HEK293 (cell line): ENCODE data around the gene TBC1D22A.

ENCODE experiments used
- OSR2 ChIP-seq: fragments of 450-650 bp; formaldehyde crosslinking; IDR thresholded peaks from 2 replicates; pipeline ENCODE4 v1.5.1; 2016; ENCODE audit warnings: missing biosample characterization, missing genetic modification characterization
- YY1 ChIP-seq: fragments of 450-650 bp; formaldehyde crosslinking; IDR thresholded peaks from 2 replicates; pipeline ENCODE4 v1.5.1; 2018; ENCODE audit warnings: missing biosample characterization, missing genetic modification characterization
- ZFP37 ChIP-seq: fragments of 450-650 bp; formaldehyde crosslinking; IDR thresholded peaks from 2 replicates; pipeline ENCODE4 v1.5.1; 2016; ENCODE audit warnings: missing biosample characterization, missing genetic modification characterization
- ZNF184 ChIP-seq: fragments of 450-650 bp; IDR thresholded peaks from 2 replicates; pipeline ENCODE4 v1.5.1; 2018; ENCODE audit warnings: missing biosample characterization, mild to moderate bottlenecking, missing genetic modification characterization
- ZNF324 ChIP-seq: fragments of 450-650 bp; formaldehyde crosslinking; IDR thresholded peaks from 2 replicates; pipeline ENCODE4 v1.5.1; 2016; ENCODE audit warnings: missing biosample characterization, missing genetic modification characterization
- ZSCAN16 ChIP-seq: fragments of 450-650 bp; formaldehyde crosslinking; IDR thresholded peaks from 2 replicates; pipeline ENCODE4 v1.5.1; 2016; ENCODE audit warnings: missing biosample characterization, missing genetic modification characterization
- TF ChIP-seq, protein P1 (sequence below): fragments of 450-650 bp; formaldehyde crosslinking; IDR thresholded peaks from 2 replicates; pipeline ENCODE4 v1.5.1; 2016; ENCODE audit warnings: missing biosample characterization, missing genetic modification characterization
- TF ChIP-seq, protein P2 (sequence below): fragments of 450-650 bp; formaldehyde crosslinking; IDR thresholded peaks from 2 replicates; pipeline ENCODE4 v1.5.1; 2016; ENCODE audit warnings: missing biosample characterization, missing genetic modification characterization

DNA sequence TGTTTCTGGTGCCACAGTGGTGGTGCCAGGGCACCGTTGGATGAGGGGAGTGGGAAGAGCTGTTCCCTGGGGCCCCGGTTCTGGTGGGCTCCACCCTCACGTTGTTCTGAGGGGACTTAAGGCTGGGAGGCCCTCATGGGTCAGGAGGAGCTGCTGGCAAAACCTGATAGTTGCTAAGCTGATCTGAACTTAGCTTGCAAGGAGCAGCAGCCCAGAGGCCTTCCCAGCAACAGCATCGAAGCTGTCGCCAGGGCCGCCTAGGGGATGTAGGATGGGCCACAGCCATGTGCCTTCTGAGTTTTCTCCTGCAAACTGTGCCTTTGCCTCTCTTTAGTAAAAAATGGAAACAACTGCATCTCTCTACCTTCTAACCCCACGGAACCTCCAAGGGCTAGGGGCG, 240.2 kb downstream of the TBC1D22A start:
- TF ChIP-seq OSR2 (tag by site-specific recombination) = no peak
- TF ChIP-seq YY1 (tag by site-specific recombination) = no peak
- TF ChIP-seq, protein P1, sequence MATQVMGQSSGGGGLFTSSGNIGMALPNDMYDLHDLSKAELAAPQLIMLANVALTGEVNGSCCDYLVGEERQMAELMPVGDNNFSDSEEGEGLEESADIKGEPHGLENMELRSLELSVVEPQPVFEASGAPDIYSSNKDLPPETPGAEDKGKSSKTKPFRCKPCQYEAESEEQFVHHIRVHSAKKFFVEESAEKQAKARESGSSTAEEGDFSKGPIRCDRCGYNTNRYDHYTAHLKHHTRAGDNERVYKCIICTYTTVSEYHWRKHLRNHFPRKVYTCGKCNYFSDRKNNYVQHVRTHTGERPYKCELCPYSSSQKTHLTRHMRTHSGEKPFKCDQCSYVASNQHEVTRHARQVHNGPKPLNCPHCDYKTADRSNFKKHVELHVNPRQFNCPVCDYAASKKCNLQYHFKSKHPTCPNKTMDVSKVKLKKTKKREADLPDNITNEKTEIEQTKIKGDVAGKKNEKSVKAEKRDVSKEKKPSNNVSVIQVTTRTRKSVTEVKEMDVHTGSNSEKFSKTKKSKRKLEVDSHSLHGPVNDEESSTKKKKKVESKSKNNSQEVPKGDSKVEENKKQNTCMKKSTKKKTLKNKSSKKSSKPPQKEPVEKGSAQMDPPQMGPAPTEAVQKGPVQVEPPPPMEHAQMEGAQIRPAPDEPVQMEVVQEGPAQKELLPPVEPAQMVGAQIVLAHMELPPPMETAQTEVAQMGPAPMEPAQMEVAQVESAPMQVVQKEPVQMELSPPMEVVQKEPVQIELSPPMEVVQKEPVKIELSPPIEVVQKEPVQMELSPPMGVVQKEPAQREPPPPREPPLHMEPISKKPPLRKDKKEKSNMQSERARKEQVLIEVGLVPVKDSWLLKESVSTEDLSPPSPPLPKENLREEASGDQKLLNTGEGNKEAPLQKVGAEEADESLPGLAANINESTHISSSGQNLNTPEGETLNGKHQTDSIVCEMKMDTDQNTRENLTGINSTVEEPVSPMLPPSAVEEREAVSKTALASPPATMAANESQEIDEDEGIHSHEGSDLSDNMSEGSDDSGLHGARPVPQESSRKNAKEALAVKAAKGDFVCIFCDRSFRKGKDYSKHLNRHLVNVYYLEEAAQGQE (tag by site-specific recombination) = no peak
- TF ChIP-seq ZNF184 (tag by site-specific recombination) = no peak
- no peak for TF ChIP-seq ZFP37 (tag by site-specific recombination)
- TF ChIP-seq, protein P2, sequence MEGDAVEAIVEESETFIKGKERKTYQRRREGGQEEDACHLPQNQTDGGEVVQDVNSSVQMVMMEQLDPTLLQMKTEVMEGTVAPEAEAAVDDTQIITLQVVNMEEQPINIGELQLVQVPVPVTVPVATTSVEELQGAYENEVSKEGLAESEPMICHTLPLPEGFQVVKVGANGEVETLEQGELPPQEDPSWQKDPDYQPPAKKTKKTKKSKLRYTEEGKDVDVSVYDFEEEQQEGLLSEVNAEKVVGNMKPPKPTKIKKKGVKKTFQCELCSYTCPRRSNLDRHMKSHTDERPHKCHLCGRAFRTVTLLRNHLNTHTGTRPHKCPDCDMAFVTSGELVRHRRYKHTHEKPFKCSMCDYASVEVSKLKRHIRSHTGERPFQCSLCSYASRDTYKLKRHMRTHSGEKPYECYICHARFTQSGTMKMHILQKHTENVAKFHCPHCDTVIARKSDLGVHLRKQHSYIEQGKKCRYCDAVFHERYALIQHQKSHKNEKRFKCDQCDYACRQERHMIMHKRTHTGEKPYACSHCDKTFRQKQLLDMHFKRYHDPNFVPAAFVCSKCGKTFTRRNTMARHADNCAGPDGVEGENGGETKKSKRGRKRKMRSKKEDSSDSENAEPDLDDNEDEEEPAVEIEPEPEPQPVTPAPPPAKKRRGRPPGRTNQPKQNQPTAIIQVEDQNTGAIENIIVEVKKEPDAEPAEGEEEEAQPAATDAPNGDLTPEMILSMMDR = no peak
- TF ChIP-seq ZNF324 (tag by site-specific recombination) = no peak
- TF ChIP-seq ZSCAN16 (tag by site-specific recombination) = no peak
